Fibroblast of peridontal ligament (primary cell): ENCODE data around the gene SPATA18.
"Not testable (repeated sequence)": the region's sequence is repeated elsewhere in the genome, so short reads cannot be mapped to it uniquely, and the experiment has no call there.

Experiments
- DNase-seq: peaks from one replicate; pipeline ENCODE4 v3.0.0-alpha.2; 2010; ENCODE audit errors: extremely low read depth

SPATA18 gene

DNA sequence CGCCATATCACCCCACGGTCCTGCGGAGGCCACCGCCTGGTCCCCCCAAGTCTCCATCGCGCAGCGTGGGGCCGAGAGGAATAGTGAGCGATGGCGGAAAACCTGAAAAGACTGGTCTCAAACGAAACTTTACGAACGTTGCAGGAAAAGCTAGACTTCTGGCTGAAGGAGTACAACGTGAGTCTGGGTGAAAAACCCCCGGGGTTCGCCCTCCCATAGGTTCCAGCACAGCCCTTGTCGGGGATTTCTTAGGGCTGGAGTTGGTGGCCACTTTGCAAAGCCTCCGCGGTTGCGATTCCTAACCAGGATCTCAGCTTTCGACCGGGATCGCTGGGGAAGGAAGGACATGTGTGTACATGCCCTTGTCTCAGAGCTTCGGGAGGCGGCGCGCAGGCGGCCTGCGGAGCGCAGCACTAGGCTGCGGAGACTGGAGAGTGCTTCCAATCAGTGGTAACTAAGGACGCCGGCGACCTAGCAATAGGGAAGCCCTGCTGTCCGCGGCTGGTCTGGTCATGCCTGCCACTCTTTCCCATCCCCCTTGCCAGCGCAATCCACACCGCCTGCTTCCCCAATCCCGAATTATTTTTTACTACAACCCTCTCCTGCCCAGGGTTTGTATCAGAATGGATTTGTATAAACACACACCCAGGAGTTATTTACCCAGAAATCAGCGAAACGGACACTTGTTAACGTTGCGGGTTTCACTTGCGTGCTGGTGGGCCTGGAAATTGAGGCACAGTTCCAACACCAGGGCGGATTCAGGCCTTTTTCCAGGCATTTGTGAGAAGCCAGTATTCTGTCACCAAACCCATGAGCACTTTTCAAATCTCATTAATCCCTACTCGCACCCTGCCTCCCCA, 741 bp downstream of the SPATA18 start:
- peak; percentile 88 for DNase-seq

DNA sequence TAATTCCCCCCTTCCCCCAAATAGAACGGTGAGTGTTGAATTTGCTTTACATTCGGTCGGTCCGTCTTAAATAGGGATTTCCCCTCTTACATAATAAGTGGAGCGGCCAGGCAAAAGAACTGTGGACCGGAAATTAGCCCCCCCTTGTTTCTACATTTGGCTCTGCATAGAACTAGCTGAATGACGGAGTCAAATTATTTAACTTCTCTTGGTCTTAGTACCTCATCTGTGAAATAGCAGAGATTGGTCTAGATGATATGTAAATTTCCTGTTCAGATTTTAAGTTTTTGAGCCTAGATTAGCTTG, 1.3 kb downstream of the SPATA18 start:
- DNase-seq: no peak

DNA sequence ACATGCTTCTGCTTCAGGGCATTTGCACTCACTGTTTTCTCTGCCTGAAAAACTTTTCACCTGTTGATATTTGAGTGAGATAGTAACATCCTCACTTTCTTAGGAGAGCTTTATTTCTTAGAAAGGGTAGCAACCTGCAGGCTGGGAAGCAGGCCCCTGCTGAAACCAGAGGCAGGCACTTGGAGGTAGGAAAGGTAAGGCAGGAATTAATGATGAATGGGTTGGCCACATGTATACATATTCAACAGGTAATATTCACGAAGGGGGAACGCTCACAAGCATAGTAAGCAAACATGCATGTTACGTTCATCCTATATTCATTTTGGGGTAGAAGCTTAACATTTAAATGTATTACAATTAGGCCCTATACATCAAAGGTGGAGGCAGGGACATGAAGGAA, 3.1 kb downstream of the SPATA18 start:
- DNase-seq: no peak

DNA sequence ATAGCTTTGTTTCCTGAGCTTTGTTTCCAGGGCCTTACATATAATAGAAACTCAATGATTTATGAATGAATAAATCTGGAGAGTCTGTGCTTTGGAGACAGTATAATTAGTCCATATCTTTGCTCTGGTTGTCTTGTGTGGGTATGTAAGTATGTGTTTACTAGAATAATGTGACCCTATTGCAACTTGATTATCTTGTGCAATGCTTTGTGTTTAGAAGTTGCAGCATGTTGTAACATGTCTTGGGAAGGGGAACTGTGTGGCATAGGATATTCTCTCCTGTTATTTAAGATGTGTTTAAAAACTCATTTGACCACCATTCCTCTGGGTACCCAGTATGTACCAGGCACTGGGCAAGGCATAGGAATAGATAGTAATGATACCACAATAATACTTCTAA, 6.1 kb downstream of the SPATA18 start:
- DNase-seq: peak; percentile 45

DNA sequence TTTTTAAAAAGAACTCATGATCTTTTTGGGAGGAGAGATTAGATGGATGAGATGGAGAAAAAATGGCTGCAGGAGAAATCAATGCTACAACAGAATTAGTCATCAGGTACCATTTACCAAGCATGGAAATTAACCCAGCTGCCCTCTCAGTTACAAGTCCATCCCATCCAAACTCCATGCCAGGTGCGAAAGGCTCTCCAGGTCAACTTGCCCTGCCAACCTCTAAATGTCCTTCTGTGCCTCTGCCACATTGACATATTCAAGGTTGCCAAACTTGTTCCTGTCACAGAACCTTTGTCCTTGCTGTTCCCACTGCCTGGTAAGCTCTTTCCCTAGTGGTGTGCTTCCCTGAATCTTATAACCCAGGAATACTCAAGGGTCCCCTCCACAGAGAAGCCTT, 7.2 kb downstream of the SPATA18 start:
- no peak for DNase-seq

DNA sequence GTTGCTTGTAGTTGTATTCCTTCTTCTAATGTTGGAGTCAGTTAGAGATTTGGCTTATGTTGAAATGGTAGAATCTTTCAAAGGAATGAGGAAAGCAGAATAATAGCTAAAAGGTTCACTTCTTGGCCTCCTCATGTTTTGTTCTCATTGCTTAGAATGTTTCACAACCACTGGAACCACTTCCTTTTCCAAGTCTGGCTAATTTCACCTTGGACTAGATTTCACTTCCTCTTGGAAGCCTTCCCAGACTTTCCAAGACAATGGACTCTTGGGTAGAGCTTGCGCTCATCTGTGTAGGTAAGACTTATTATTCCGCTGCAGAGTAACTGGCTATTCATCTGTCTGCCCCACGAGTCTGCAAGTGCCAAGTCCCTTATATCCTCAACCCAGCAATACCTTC, 8.3 kb downstream of the SPATA18 start:
- peak; percentile 79 for DNase-seq

DNA sequence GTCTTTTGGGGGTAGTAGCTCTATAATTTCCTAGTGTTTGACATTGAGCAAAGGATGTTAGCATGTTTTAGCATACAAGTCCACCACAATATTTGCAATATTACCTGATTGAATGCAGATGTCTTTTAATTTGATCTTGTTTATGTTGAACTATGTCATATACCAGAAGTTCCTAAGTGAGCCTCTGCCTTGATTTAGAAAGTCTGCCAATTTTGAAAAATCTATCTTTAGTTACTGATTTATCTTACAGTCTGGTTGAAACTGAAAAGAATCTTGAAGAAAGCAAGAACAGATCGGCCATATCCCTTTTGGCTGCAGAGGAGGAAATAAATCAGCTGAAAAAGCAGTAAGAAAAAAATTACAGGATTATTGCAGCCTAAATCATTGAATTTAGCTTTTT, 18.5 kb downstream of the SPATA18 start:
- peak; percentile 90 for DNase-seq

DNA sequence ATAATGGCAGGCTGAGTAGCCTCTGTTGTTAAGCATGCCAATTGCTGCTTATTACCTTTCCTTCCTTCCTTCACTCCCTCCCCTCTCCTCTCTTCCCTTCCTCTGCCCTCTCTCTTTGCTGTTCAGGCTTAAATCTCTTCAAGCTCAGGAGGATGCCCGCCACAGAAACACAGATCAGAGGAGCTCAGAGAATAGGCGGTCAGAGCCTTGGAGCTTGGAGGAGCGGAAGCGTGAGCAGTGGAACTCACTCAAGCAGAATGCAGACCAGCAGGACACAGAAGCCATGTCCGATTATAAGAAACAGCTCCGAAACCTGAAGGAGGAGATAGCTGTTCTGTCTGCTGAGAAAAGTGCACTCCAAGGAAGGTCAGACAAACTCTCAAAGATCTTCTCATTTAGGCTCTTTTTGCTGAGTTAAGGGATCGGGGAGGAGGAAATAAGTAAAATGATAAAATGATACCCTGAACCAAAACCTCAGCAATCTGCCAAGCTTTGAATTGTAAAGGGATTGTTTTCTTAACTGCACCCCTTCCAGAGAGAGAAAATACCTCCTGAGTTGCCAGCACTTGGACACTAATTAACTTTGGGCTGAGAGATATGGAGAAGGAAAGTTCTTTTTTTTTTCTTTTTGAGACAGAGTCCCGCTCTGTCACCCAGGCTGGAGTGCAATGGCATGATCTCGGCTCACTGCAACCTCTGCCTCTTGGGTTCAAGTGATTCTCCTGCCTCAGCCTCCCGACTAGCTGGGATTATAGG, 20.9 kb downstream of the SPATA18 start:
- no peak for DNase-seq

DNA sequence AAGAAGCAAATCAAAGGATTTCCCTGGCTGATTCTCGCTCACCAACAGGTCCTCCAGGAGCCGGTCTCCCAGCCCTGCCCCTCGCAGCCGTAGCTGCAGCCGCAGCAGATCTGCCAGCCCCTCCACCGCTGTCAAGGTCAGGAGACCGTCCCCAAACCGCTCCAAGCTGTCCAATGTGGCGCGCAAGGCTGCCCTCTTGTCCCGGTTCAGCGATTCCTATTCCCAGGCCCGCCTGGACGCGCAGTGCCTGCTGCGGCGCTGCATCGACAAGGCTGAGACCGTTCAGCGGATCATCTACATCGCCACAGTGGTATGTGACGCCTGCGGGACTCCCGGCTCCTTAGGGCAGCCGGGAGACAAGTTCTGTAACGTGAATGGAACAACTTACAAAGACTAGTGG, 25.6 kb downstream of the SPATA18 start:
- no peak for DNase-seq

DNA sequence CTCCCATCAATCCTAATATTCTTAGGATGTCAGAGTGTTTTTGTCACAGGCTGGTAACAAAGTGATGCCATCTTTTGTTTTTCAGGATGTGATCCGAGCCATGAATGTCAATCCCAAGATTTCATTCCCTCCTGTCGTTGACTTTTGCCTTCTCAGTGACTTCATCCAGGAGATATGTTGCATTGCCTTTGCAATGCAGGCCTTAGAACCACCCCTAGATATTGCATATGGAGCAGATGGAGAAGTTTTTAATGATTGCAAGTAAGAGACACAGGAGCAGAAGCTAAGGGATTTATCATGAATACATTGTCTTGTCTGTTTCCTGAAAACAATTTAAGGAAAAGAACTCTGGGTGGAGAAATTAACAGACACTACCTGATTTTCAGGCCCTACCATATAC, 28.6 kb downstream of the SPATA18 start:
- no peak for DNase-seq

DNA sequence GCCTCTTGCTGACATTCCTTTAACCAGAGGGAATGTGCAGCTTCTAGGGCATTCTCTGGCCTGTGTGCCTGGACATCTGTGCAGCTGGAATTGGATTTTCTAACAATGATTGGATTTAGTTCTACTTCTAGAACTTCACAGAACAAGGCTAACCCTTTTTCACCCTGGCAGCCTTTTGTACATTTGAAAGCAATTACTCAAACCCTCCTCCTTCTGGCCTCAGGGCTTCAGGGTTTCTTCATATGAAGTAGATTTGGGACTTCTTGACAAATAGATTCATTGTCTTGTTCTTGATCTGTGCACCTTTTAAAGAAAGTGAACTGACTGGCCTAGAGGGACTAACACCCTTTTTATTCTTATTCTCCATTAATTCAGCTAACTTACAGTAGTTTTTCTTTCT, 30.1 kb downstream of the SPATA18 start:
- peak; percentile 24 for DNase-seq

DNA sequence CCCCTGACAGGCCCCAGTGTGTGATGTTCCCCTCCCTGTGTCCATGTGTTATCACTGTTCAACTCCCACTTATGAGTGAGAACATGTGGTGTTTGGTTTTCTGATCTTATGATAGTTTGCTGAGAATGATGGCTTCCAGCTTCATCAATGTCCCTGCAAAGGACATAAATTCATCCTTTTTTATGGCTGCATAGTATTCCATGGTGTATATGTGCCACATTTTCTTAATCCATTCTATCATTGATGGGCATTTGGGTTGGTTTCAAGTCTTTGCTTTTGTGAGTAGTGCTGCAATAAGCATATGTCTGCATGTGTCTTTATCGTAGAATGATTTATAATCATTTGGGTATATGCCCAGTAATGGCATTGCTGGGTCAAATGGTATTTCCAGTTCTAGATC, 35.3 kb downstream of the SPATA18 start:
- not testable (repeated sequence) for DNase-seq

DNA sequence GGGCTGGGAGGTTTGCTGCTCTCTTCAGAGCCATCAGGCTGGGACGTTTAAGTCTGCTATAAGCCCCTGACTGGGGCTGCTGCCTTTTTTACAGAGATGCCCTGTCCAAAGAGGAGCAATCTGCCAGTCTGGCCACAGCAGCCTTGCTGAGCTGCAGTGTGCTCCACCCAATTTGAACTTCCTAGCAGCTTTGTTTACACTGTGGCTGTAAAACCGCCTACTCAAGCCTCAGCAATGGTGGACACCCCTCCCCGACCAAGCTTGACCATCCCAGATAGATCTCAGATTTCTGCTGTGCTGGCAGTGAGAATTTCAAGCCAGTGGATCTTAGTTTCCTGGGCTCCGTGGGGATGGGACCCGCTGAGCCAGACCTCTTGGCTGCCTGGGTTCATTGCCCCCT, 40.7 kb downstream of the SPATA18 start:
- peak; percentile 84 for DNase-seq

DNA sequence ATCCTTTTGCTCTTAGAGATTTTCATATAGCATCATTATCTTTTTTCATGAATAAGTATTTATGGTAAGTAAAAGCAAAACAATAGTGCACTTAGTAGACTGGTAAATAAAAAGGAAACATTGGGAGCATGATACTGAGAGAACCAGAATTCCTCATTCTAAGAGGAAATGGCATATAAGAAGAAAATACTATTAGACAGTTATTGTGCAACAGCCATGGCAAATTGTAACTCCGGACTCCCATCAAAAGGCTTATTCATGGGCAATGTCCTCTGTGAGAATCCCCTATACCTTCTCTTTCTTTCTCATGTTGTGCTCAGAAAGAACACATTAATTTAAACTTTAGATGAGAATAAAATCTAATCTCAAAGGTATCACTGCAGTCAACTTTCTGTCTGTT, 42.4 kb downstream of the SPATA18 start:
- DNase-seq: no peak

DNA sequence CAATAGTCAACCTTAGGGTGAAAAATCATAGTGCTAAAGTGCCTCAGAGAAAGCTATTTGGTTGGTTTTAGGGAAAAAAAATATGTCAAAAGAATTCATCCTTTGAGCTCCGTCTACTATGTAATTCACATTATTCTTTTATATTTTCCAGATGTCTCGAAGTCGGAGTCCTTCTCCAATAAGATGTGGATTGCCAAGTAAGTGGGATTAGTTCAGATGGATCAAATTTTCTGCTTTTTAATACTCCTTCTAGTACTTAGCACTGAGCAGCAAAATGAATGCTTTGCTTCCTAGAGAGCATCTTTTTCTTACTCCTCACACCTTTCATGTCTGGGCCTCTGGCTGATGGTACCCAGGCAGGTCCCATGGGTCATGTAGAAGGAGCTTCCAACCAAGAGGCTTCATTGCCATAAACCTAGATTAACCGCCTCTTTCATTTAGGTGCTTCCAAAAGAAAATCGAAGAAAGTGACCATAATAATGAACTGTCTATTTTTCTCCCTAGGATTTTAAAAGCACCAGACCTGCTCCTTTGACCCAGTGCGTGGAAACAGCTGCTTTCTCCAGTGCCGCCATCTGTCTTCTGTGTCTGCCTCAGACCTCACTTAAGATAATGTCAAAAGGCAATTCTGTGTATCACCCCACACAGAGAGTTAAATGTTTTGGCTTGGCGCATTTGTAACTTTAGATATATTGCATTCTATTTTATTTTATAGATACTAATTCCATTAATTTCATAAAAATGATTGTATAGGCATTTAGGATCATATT, 43.5 kb downstream of the SPATA18 start:
- DNase-seq: peak; percentile 45

DNA sequence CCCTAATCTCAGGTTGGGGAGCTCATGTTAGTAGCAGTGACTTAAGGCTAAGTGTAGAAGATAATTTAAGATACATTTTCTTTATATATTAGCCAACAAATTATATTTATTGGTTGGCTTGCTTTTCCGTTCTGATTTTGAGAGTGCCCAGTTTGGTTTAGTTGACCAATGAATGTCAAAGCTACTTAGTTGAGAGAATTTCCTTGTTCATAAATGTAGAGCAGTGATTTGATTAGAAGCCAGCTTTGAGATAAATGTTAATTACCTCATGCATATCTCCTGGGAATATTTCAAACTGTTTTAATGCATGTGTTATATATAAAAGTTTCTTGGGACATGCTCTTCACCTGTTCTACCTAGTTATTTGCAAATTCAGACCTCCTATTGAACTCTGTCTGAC, 44.3 kb downstream of the SPATA18 start:
- no peak for DNase-seq

DNA sequence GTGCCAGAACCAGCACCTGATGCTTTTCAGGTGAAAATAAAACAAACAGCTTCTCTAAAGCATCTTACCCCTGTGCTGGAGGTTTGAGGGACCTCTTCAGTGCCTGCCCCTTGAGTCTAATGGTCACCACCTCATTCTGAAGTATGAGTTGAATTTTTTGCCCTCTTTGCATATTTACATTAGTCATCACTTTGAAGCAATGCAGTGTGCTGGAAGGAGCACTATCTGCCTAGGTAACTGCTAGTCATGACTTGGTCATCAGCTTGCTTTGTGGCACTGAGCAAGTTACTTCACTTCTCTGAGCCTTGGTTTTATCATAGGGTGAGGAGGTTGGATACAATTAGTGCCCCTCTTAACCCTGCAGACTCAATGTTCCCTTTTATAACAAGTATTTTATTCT, 44.9 kb downstream of the SPATA18 start:
- no peak for DNase-seq

DNA sequence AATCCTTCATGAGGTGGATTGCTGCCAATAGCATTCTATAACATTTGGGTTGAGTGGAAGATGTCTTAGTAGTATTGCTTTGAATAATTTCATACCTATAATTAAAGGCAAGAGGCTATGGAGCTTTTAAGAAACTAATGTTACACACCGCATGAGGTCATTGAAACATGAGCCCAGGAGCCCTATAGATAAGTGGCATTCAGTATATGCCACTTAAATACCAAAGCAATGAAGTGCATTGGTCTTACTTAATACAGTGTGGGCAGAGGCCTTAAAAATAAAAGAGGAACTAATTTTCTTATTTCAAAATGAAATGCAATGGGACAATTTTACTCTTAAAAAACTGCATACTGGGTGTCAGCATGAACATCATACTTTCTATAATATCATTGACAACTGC, 47.5 kb downstream of the SPATA18 start:
- DNase-seq: no peak

DNA sequence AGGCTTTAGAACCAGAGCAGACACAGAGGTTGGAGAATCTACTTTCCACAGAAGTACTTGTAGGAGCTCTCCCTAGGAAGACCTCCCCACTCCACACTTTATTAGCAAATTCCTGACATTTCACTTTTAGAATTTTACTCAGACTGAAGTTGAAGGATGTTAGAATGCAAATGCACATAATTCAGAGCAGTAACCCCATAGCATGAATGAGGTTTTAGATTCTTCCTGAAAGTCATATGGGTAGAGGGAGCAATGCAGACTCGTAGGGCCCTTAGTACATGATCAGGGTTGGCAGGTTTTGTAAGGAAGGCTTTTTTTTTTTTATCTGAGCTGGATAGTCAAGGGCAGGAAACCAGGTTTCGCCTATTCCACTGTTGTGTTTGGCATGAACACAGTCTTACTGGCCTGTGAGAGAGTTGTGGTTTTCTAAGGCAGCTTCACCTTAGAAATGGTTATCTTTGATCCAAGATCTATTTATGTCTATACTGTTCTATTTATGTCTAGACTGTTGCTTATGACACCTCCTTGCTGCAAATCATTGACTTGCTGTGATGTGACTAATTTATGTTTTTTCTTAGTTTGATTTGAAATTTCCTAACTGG, 48.9 kb downstream of the SPATA18 start:
- no peak for DNase-seq

DNA sequence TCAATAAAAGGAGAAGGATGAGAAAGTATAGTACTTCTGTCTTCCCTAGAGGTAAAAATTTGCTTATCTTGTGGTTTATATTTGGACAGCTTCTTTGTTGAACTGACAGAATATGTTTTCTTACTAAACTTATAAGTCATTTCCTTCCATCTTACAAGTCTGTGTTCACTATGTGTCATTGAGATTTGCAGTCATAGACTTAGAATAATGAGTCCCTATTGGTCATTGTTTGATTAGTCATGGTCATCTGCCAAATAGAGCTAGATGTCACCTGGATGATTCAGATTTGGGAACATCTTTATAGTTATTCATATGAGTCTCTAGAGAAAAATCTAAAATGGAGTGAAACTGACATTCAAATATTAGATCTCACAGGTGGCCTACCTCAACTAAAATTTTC, 51.5 kb downstream of the SPATA18 start:
- DNase-seq: no peak

DNA sequence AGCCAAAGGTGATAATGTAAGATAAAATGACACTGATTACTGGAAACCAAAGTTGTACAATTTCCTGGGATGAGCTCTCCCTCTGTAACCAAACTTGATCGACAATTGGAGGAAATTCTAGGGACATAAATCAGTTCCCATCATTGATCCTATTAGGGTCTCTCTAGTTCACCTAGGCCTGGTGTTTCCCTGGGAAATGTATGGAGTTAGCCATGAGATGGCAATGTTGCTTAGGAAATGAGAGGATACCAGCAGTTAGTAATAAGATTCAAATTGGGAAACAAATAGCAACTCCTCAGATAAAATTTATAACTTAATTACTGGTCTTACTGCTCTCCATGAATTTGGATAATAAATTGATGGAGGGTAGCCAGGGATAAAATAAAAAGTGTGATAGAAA, 52.2 kb downstream of the SPATA18 start:
- peak; percentile 73 for DNase-seq

DNA sequence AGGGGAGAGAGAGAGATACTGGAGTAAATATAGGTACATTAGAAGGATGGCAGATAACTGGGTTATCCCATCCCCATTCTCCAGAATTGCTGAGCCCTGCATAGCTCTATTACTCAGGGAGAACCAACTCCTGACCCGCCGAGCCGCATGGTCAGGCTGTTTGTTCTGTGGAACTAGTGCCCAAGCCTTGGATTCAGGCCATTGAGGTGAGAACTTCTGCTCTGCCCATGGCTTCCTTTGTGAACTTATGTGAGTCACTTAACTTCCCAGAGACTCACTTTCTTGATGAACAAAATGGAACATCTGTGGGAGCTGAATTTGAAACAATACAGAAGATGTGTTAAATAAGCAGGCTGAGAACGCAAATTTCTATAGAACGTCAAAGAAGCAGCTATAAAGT, 54.2 kb downstream of the SPATA18 start:
- DNase-seq: no peak
